Choroid plexus epithelial cell (primary cell): ENCODE measurements around the gene AVPR2.

Experiments
- DNase-seq: peaks from one replicate; pipeline ENCODE4 v3.0.0-alpha.2; 2010; ENCODE audit warnings: low read depth
- H3K4me3 ChIP-seq: 2 replicates; pipeline ENCODE4 v1.5.1; 2011; ENCODE audit warnings: low read depth, mild to moderate bottlenecking, control low read depth, low read length, moderate library complexity
- CTCF ChIP-seq: conservative IDR thresholded peaks from 2 replicates; pipeline ENCODE4 v1.5.1; 2011; ENCODE audit warnings: low read depth, mild to moderate bottlenecking, control low read depth, inconsistent platforms, low read length, moderate library complexity

AVPR2 gene

GRCh38 chrX:153885208-153885787, 19.2 kb upstream of the AVPR2 start:
- DNase-seq = no peak
- TF ChIP-seq CTCF = no peak
- H3K4me3 ChIP-seq = no peak overlapping the region

- TF ChIP-seq CTCF = no peak
- DNase-seq = no peak
- no peak within 1 kb of the TSS for H3K4me3 ChIP-seq
These were observed 18.2 kb upstream of the AVPR2 start, which contains the start of gene L1CAM for GRCh38 chrX:153885968-153886903. Gene L1CAM (minus strand): TSS chrX:153886173. CDS start chrX:153875836, 10,337 bp downstream.

GRCh38 chrX:153886915-153887314, 17.6 kb upstream of the AVPR2 start:
- TF ChIP-seq CTCF = no peak
- no peak for DNase-seq
- no peak overlapping the region for H3K4me3 ChIP-seq

- H3K4me3 ChIP-seq = no peak overlapping the region
- no peak for TF ChIP-seq CTCF
- no peak for DNase-seq
These were observed 17.1 kb upstream of the AVPR2 start for GRCh38 chrX:153887385-153887784.

- DNase-seq = no peak
- H3K4me3 ChIP-seq = no peak overlapping the region
- TF ChIP-seq CTCF = no peak
These were observed 16.1 kb upstream of the AVPR2 start for GRCh38 chrX:153888344-153888743.

GRCh38 chrX:153889123-153889522, 15.3 kb upstream of the AVPR2 start:
- no peak overlapping the region for H3K4me3 ChIP-seq
- no peak for TF ChIP-seq CTCF
- DNase-seq = no peak
